MCF 10A (cell line): ENCODE measurements around the gene TMEM150B. TPM values are rescaled to one million over a fixed set of nuclear protein-coding genes. Genes with fewer than 3 reads are reported as not detected.

ENCODE experiments used
- BruUV-seq: library from RNA; stranded (reverse); fragments of 400-500 nt; replicated peaks from 2 replicates; lab custom pipeline; 2021; lab: Mats Ljungman, UMichigan
- CTCF ChIA-PET: fragments of 300-600 bp; sonication (Branson Sonifier 250); formaldehyde crosslinking; extraction: SDS; loops from one replicate; lab custom pipeline; 2021; ENCODE audit warnings: antibody characterized with exemption, inconsistent platforms; lab: Yijun Ruan, JAX
- POLR2A ChIA-PET: fragments of 300-600, 350-650 bp; sonication (Branson Sonifier 250); formaldehyde crosslinking; extraction: SDS; loops from one replicate; lab custom pipeline; 2020; ENCODE audit warnings: antibody characterized with exemption, inconsistent platforms; lab: Yijun Ruan, JAX
- DNase-seq: peaks from one replicate; pipeline ENCODE4 v3.0.0-alpha.2; 2018; ENCODE audit not compliant: unreplicated experiment
- H3K27ac Mint-ChIP-seq: one replicate; pipeline ENCODE4 v1.8.0; 2022; ENCODE audit warnings: mild to moderate bottlenecking, low read depth, mixed read lengths; ENCODE audit not compliant: unreplicated experiment
- H3K27me3 Mint-ChIP-seq: one replicate; pipeline ENCODE4 v1.8.0; 2022; ENCODE audit warnings: mixed read lengths; ENCODE audit not compliant: insufficient read depth, unreplicated experiment
- H3K36me3 Mint-ChIP-seq: one replicate; pipeline ENCODE4 v1.8.0; 2022; ENCODE audit warnings: mild to moderate bottlenecking, moderate library complexity, mixed read lengths; ENCODE audit not compliant: insufficient read depth, unreplicated experiment
- H3K4me1 Mint-ChIP-seq: one replicate; pipeline ENCODE4 v1.8.0; 2022; ENCODE audit warnings: mixed read lengths; ENCODE audit not compliant: insufficient read depth, unreplicated experiment
- H3K4me3 Mint-ChIP-seq: one replicate; pipeline ENCODE4 v1.8.0; 2022; ENCODE audit warnings: mild to moderate bottlenecking, moderate library complexity, mixed read lengths; ENCODE audit not compliant: unreplicated experiment
- H3K9me3 Mint-ChIP-seq: one replicate; pipeline ENCODE4 v1.8.0; 2022; ENCODE audit warnings: mixed read lengths; ENCODE audit not compliant: unreplicated experiment
- intact Hi-C: fragments of 100-400 bp; cut with micrococcal nuclease; formaldehyde crosslinking; loops from 2 replicates; pipeline ENCODE4 v1.14.1; 2022
- total RNA-seq: library from RNA; stranded (reverse); gene quantifications from 2 replicates; pipeline ENCODE4 v1.2.3, GENCODE V29; 2022
- TF ChIP-seq, protein P1 (sequence below): fragments of 200-600 bp; IDR thresholded peaks from one replicate; pipeline ENCODE4 v1.8.0; 2022; ENCODE audit warnings: antibody characterized with exemption, mild to moderate bottlenecking; ENCODE audit not compliant: unreplicated experiment

The TMEM150B gene
- total RNA-seq, 1 experiment from 2014 or later, result not detected

DNA sequence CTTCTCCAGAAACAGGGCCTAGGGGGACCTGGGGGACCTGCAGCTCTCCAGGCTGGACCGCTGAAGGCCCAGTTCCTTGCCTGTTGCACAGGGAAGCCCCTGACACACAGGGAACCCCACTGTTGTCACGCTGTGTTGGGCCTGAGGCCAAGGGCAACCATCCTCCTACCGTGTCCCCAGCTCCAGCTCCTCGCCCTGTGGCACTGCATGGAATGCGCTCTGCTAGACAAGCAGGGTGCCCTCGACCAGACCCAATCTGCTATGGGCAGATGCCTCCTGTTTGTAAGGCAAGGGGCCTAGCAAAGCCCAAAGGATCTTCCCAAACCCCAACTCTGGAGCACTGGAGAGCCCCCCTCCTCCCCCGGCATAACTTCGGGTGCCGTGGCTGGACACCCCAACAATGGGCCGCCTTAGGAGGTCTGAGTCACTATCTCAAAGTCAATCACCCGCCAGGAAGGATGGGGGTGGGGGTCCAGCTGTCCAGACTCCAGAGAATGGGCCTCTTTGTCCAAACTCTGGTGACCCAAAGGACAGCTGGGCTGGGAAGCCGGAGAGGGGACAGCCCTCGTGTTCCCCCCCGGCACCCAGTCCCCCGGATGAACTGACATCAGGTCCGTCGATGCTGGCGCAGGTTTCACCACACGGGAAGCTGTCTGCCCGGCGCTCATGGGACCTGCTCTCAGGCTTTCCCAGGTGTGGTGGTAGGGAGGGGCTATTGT is 37.6 kb downstream of the TMEM150B start:
- DNase-seq, result no peak
- POLR2A ChIA-PET, result interaction anchor here (0.6 to 0.7 kb wide), 2 partner anchors 106 to 1264 kb away, joined by 3 read pairs; no protein-coding TSS in a partner anchor

DNA sequence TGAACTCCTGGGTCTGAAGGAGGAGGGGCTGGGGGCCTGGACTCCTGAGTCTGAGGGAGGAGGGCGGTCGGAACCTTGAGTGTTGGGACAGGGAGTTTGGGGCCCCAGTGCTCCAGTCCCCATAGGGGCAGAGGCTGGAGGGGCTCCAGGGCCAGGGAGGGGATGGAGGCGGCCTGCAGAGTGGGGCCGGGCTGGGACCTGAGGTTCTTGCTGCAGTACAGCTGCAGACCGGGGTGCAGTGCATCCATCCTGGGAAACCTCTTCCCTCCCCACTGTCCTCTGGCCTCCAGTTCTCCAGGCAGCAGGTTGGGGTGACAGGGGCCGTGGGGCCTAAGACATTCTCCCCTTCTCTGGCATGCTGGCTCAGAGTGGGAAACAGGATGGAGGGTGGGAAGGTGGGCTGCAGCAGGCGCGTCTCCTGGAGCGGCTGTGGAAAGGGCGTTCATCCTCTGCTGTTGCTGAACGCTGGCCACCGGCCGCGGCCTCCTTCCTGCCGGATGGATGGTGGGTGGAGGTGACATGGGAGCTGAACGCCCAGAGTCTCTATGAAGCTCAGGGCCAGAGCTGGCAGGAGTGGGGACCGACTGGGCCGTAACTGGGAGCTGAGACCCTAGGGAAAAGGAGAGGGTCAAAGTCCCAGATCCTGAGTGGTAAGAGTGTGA is 39.8 kb downstream of the TMEM150B start:
- no TSS peak for BruUV-seq
- ChIA-PET POLR2A (no interaction called here), CTCF (interaction anchor here (0.6 to 0.7 kb wide), 2 partner anchors 18 to 101 kb away, joined by 3 read pairs; no protein-coding TSS in a partner anchor)
- no peak for DNase-seq
- Mint-ChIP-seq H3K4me3 (peak overlapping the region; percentile 47), H3K27me3 (peaks cover 12% of the 10 kb centered on the region), H3K9me3 (no peaks in the 10 kb centered on the region), H3K4me1 (peaks cover 22% of the 10 kb centered on the region), H3K36me3 (no peaks in the 10 kb centered on the region), H3K27ac (no peak overlapping the region)
- TF ChIP-seq, protein P1, sequence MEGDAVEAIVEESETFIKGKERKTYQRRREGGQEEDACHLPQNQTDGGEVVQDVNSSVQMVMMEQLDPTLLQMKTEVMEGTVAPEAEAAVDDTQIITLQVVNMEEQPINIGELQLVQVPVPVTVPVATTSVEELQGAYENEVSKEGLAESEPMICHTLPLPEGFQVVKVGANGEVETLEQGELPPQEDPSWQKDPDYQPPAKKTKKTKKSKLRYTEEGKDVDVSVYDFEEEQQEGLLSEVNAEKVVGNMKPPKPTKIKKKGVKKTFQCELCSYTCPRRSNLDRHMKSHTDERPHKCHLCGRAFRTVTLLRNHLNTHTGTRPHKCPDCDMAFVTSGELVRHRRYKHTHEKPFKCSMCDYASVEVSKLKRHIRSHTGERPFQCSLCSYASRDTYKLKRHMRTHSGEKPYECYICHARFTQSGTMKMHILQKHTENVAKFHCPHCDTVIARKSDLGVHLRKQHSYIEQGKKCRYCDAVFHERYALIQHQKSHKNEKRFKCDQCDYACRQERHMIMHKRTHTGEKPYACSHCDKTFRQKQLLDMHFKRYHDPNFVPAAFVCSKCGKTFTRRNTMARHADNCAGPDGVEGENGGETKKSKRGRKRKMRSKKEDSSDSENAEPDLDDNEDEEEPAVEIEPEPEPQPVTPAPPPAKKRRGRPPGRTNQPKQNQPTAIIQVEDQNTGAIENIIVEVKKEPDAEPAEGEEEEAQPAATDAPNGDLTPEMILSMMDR, result no peak
- intact Hi-C loops, result no loop called here

More for the DNA sequence above, 37.6 kb downstream of the TMEM150B start:
- no peaks in the 10 kb centered on the region for H3K9me3 Mint-ChIP-seq
- H3K36me3 Mint-ChIP-seq, result peaks cover 5% of the 10 kb centered on the region
- H3K4me1 Mint-ChIP-seq, result peaks cover 16% of the 10 kb centered on the region
- no peak overlapping the region for H3K4me3 Mint-ChIP-seq
- peaks cover 12% of the 10 kb centered on the region for H3K27me3 Mint-ChIP-seq
- intact Hi-C loops, result no loop called here
- TF ChIP-seq, protein P1, result no peak
- CTCF ChIA-PET, result interaction anchor here (0.7 to 0.9 kb wide), 4 partner anchors 14 to 146 kb away, joined by 3 to 5 read pairs (median 4); partner anchors contain the start of gene TMEM238
- H3K27ac Mint-ChIP-seq, result no peak overlapping the region
- no TSS peak for BruUV-seq

DNA sequence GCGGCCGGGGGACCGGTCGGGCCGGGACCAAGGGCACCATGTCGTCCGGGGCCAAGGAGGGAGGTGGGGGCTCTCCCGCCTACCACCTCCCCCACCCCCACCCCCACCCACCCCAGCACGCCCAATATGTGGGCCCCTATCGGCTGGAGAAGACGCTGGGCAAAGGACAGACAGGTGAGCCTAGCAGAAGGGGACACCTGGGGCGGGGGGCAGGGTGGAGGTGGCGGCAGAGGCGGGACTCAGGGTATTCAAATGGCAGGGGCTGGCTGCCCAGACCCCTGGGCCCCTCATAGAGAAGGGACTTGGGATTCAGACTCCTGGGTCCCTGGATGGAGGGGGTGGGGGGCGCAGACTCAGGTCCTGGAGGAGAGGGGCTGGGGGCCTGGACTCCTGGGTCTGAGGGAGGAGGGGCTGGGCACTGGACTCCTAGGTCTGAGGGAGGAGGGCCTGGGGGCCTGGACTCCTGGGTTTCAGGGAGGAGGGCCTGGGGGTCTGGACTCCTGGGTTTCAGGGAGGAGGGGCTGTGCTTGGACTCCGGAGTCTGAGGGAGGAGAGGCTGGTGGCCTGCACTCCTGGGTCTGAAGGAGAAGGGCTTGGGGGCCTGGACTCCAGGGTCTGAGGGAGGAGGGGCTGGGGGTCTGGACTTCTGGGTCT is 40.6 kb downstream of the TMEM150B start:
- peaks cover 12% of the 10 kb centered on the region for H3K27me3 Mint-ChIP-seq
- no peaks in the 10 kb centered on the region for H3K9me3 Mint-ChIP-seq
- H3K4me1 Mint-ChIP-seq, result peaks cover 28% of the 10 kb centered on the region
- ChIA-PET POLR2A (no interaction called here), CTCF (interaction anchor here (0.6 kb wide), 1 partner anchor 102 kb away, joined by 3 read pairs; no protein-coding TSS in a partner anchor)
- BruUV-seq, result no TSS peak
- H3K27ac Mint-ChIP-seq, result no peak overlapping the region
- H3K4me3 Mint-ChIP-seq, result peak overlapping the region; percentile 47
- no peak for DNase-seq
- intact Hi-C loops, result no loop called here
- no peaks in the 10 kb centered on the region for H3K36me3 Mint-ChIP-seq
- TF ChIP-seq, protein P1, result no peak
